GM12892 (cell line): ENCODE results near the gene ATP9B.
"Not testable (repeated sequence)": the region's sequence is repeated elsewhere in the genome, so short reads cannot be mapped to it uniquely, and the experiment has no call there.

Experiments used
- DNase-seq: peaks from one replicate; pipeline ENCODE4 v3.0.0; 2011; ENCODE audit not compliant: insufficient read length
- FAIRE-seq: peaks from 2 replicates; lab custom pipeline; 2011; peaks lifted over from hg19 to GRCh38; lab: Jason Lieb, UNC
- POLR2A ChIP-seq: IDR thresholded peaks from 2 replicates; pipeline ENCODE4 v1.6.1; 2011; ENCODE audit warnings: low read depth, low read length, control low read depth
- POLR2AphosphoS5 ChIP-seq: IDR thresholded peaks from 2 replicates; pipeline ENCODE4 v1.6.1; 2011; ENCODE audit warnings: low read depth, low read length, control low read depth
- TAF1 ChIP-seq: IDR thresholded peaks from 2 replicates; pipeline ENCODE4 v1.6.1; 2011; ENCODE audit warnings: low read depth, mild to moderate bottlenecking, control low read depth, low read length, borderline replicate concordance

The ATP9B gene

GRCh38 chr18:79050005-79050404 lies 19.2 kb upstream of the ATP9B start:
- no peak for DNase-seq
- FAIRE-seq, result no peak
- TF ChIP-seq POLR2A (no peak), TAF1 (no peak), POLR2AphosphoS5 (no peak)

- FAIRE-seq, result no peak
- no peak for DNase-seq
- TF ChIP-seq TAF1, result no peak
- TF ChIP-seq POLR2A, result no peak
- no peak for TF ChIP-seq POLR2AphosphoS5
These were observed 12.3 kb upstream of the ATP9B start for GRCh38 chr18:79056827-79057367.

GRCh38 chr18:79058007-79058406 lies 11.2 kb upstream of the ATP9B start:
- no peak for FAIRE-seq
- TF ChIP-seq TAF1 (no peak), POLR2A (no peak), POLR2AphosphoS5 (no peak)
- no peak for DNase-seq

GRCh38 chr18:79062806-79063205 lies 6.4 kb upstream of the ATP9B start:
- FAIRE-seq (no peak), DNase-seq (no peak)
- TF ChIP-seq POLR2AphosphoS5, result no peak
- TF ChIP-seq TAF1, result no peak

GRCh38 chr18:79064228-79064627 lies 5.0 kb upstream of the ATP9B start:
- DNase-seq (no peak), FAIRE-seq (no peak)
- TF ChIP-seq POLR2AphosphoS5, result no peak
- TF ChIP-seq POLR2A, result no peak
- no peak for TF ChIP-seq TAF1

GRCh38 chr18:79065802-79066201 lies 3.4 kb upstream of the ATP9B start:
- FAIRE-seq (no peak), DNase-seq (no peak)
- no peak for TF ChIP-seq POLR2AphosphoS5
- TF ChIP-seq POLR2A, result no peak

GRCh38 chr18:79067611-79068010 lies 1.6 kb upstream of the ATP9B start:
- FAIRE-seq, result no peak
- no peak for DNase-seq

GRCh38 chr18:79068341-79068936 lies 755 bp upstream of the ATP9B start:
- peak; percentile 21 for FAIRE-seq
- no peak for DNase-seq
- no peak for TF ChIP-seq TAF1
- TF ChIP-seq POLR2AphosphoS5, result no peak; the same call in 1 of the 2 replicates
- TF ChIP-seq POLR2A, result no peak

More at GRCh38 chr18:79067611-79068010, 1.6 kb upstream of the ATP9B start:
- TF ChIP-seq POLR2A, result no peak
- TF ChIP-seq POLR2AphosphoS5, result no peak

- no peak for TF ChIP-seq TAF1
- no peak for TF ChIP-seq POLR2A
- TF ChIP-seq POLR2AphosphoS5, result no peak
- no peak for FAIRE-seq
- peak; percentile 37 for DNase-seq
These were observed 540 bp downstream of the ATP9B start for GRCh38 chr18:79069717-79070151.

GRCh38 chr18:79070486-79070885 lies 1.3 kb downstream of the ATP9B start:
- no peak for FAIRE-seq
- TF ChIP-seq POLR2AphosphoS5 (no peak), TAF1 (no peak), POLR2A (no peak)
- DNase-seq, result no peak

- no peak for FAIRE-seq
- TF ChIP-seq POLR2AphosphoS5, result no peak
- TF ChIP-seq POLR2A, result no peak
- TF ChIP-seq TAF1, result no peak
- no peak for DNase-seq
These were observed 1.8 kb downstream of the ATP9B start for GRCh38 chr18:79071037-79071436.

- DNase-seq (no peak), FAIRE-seq (no peak)
- TF ChIP-seq TAF1 (no peak), POLR2AphosphoS5 (no peak), POLR2A (no peak)
These were observed 2.5 kb downstream of the ATP9B start for GRCh38 chr18:79071503-79072210.

GRCh38 chr18:79072655-79073054 lies 3.5 kb downstream of the ATP9B start:
- not testable (repeated sequence) for FAIRE-seq, DNase-seq
